T-cell (primary cell): ENCODE data around the gene SPTBN1. TPM values are rescaled to one million over a fixed set of nuclear protein-coding genes. Genes with fewer than 3 reads are reported as not detected.
"Not testable (repeated sequence)": the region's sequence is repeated elsewhere in the genome, so short reads cannot be mapped to it uniquely, and the experiment has no call there.

ENCODE experiments used
- ATAC-seq, 4 experiments: fragments of 200-7000 bp in 3 of 4; fragments of 150-1000 bp in 1 of 4; cut with Tn5 transposase; replicated peaks in 1 of 4; 1 replicate in 3 of 4; 2 replicates in 1 of 4; pipeline ENCODE4 v1.10.0; 2021; ENCODE audit warnings: moderate library complexity in 3 of 4, mild to moderate bottlenecking in 2 of 4, moderate number of reproducible peaks in 1 of 4
- CTCF ChIA-PET, 2 donors: fragments of 300-600 bp; sonication (Branson Sonifier 250); formaldehyde crosslinking; loops; one replicate each; lab custom pipeline; 2022; ENCODE audit warnings: antibody characterized with exemption in 2 of 2; lab: Charles Lee
- POLR2A ChIA-PET, 2 donors: fragments of 300-600 bp; sonication (Branson Sonifier 250); formaldehyde crosslinking; loops; one replicate each; lab custom pipeline; 2022; ENCODE audit warnings: antibody characterized with exemption in 2 of 2; lab: Charles Lee
- DNase-seq, 35 experiments: peaks; one replicate each; pipeline versions ENCODE4 v3.0.0 to v3.0.0-alpha.2; 2013 to 2023
- H3K27ac ChIP-seq: one replicate; pipeline ENCODE4 v1.5.1; 2013; ENCODE audit warnings: low read length
- H3K27me3 ChIP-seq, 2 experiments: replicated peaks in 1 of 2; 1 replicate in 1 of 2; 2 replicates in 1 of 2; pipeline versions ENCODE4 v1.6.1 to v1.7.0; 2013; ENCODE audit warnings: low read length in 1 of 2, mixed read lengths in 1 of 2; ENCODE audit not compliant: control insufficient read depth in 2 of 2, insufficient read depth in 2 of 2; ENCODE audit errors: extremely low read depth in 1 of 2
- H3K36me3 ChIP-seq, 2 donors: 1 replicate in 1 of 2; 2 replicates in 1 of 2; pipeline versions ENCODE4 v1.6.1 to v1.7.0; 2013; ENCODE audit warnings: low read length in 1 of 2; ENCODE audit not compliant: control insufficient read depth in 2 of 2, insufficient read depth in 1 of 2; ENCODE audit errors: extremely low read depth in 1 of 2
- H3K4me1 ChIP-seq, 2 experiments: 1 replicate in 1 of 2; 2 replicates in 1 of 2; pipeline versions ENCODE4 v1.6.1 to v1.7.0; 2013; ENCODE audit warnings: low read length in 2 of 2, mixed read lengths in 1 of 2; ENCODE audit not compliant: insufficient read depth in 2 of 2, control insufficient read depth in 1 of 2; ENCODE audit errors: extremely low read depth in 1 of 2
- H3K4me3 ChIP-seq, 2 donors: 1 replicate in 1 of 2; 2 replicates in 1 of 2; pipeline versions ENCODE4 v1.5.1 to v1.7.0; 2013; ENCODE audit warnings: mild to moderate bottlenecking in 2 of 2, low read length in 1 of 2, moderate library complexity in 1 of 2; ENCODE audit not compliant: control insufficient read depth in 1 of 2; ENCODE audit errors: extremely low read depth in 1 of 2
- H3K9me3 ChIP-seq: 2 replicates; pipeline ENCODE4 v1.7.0; 2013
- H3K27ac Mint-ChIP-seq, 2 donors: one replicate each; pipeline ENCODE4 v1.8.0; 2020 to 2021; ENCODE audit warnings: mild to moderate bottlenecking in 2 of 2, mixed read lengths in 2 of 2
- H3K27me3 Mint-ChIP-seq, 2 donors: one replicate each; pipeline ENCODE4 v1.8.0; 2021 to 2022; ENCODE audit warnings: mixed read lengths in 2 of 2
- H3K36me3 Mint-ChIP-seq: one replicate; pipeline ENCODE4 v1.8.0; 2021; ENCODE audit warnings: mixed read lengths
- H3K4me1 Mint-ChIP-seq, 3 donors: one replicate each; pipeline ENCODE4 v1.8.0; 2020 to 2022; ENCODE audit warnings: mixed read lengths in 3 of 3, mild to moderate bottlenecking in 1 of 3
- H3K4me3 Mint-ChIP-seq, 3 donors: one replicate each; pipeline ENCODE4 v1.8.0; 2020 to 2022; ENCODE audit warnings: mild to moderate bottlenecking in 3 of 3, mixed read lengths in 3 of 3, moderate library complexity in 3 of 3
- H3K9me3 Mint-ChIP-seq, 3 donors: one replicate each; pipeline ENCODE4 v1.8.0; 2020 to 2022; ENCODE audit warnings: mixed read lengths in 3 of 3
- WGBS: methylation state at CpG from one replicate; pipeline ENCODE4 v1.1.5; 2013; ENCODE audit warnings: missing lambda C conversion rate; ENCODE audit not compliant: insufficient coverage; 5-methylcytosine and 5-hydroxymethylcytosine counted together
- total RNA-seq, 35 experiments: library from RNA in 6 of 35; stranded (reverse) in 6 of 35; fragments of 120-200 nt in 1 of 35; gene quantifications; one replicate each; pipeline versions ENCODE4 v1.2.1 to v1.2.4 and lab custom pipeline; 2013 to 2026

SPTBN1 gene
- total RNA-seq, 5 donors from 2014 or later (not counting 1 experiment from before 2014, with no cell fraction given) = 129 to 222 (median 139) TPM

- Mint-ChIP-seq H3K4me3 (no peak overlapping the region), H3K27me3 (no peaks in the 10 kb centered on the region), H3K27ac (no peak overlapping the region), H3K9me3 (no peaks in the 10 kb centered on the region), H3K36me3 (no peaks in the 10 kb centered on the region), H3K4me1 (peaks cover 0 to 6% (median 0%) of the 10 kb centered on the region in 3 donors)
- no peak for DNase-seq
- ChIA-PET POLR2A (no interaction called here), CTCF (interaction anchor here in 1 of 2 donors (0.7 kb wide), 1 partner anchor 99 kb away, joined by 3 read pairs; no protein-coding TSS in a partner anchor)
- Histone ChIP-seq H3K9me3 (no peaks in the 10 kb centered on the region), H3K4me3 (no peak overlapping the region), H3K4me1 (peaks cover 0 to 3% of the 10 kb centered on the region in 2 experiments), H3K27ac (no peak overlapping the region), H3K36me3 (no peaks in the 10 kb centered on the region), H3K27me3 (peaks cover 0 to 3% of the 10 kb centered on the region in 2 experiments)
- ATAC-seq = no peak
Observed at GRCh38 chr2:54513363-54513715, 57.2 kb downstream of the SPTBN1 start.

GRCh38 chr2:54514822-54515569 lies 58.9 kb downstream of the SPTBN1 start:
- no peaks in the 10 kb centered on the region for H3K36me3 ChIP-seq
- no peak overlapping the region for H3K4me3 Mint-ChIP-seq
- POLR2A ChIA-PET = interaction anchor here in 1 of 2 donors (0.6 kb wide), 2 partner anchors 18 to 99 kb away, joined by 3 to 4 read pairs; no protein-coding TSS in a partner anchor
- no peak for DNase-seq
- no peak overlapping the region for H3K4me3 ChIP-seq
- H3K9me3 ChIP-seq = no peaks in the 10 kb centered on the region
- H3K27me3 Mint-ChIP-seq = peaks cover 10 to 11% of the 10 kb centered on the region in 2 donors
- peaks cover 0 to 3% of the 10 kb centered on the region in 2 experiments for H3K4me1 ChIP-seq
- peaks cover 0 to 3% of the 10 kb centered on the region in 2 experiments for H3K27me3 ChIP-seq
- no peak overlapping the region for H3K27ac ChIP-seq
- CTCF ChIA-PET = interaction anchor here in 1 of 2 donors (0.9 kb wide), 1 partner anchor 9 kb away, joined by 3 read pairs; no protein-coding TSS in a partner anchor
- no peak overlapping the region for H3K27ac Mint-ChIP-seq
- WGBS = 50% methylated on average over 1 of the region's 1 CpG
- no peak for ATAC-seq
- H3K4me1 Mint-ChIP-seq = peaks cover 0 to 6% (median 0%) of the 10 kb centered on the region in 3 donors
- no peaks in the 10 kb centered on the region for H3K9me3 Mint-ChIP-seq
- H3K36me3 Mint-ChIP-seq = no peaks in the 10 kb centered on the region

GRCh38 chr2:54516842-54517241 lies 60.7 kb downstream of the SPTBN1 start:
- no peak overlapping the region for H3K27ac Mint-ChIP-seq

GRCh38 chr2:54518016-54518415 lies 61.9 kb downstream of the SPTBN1 start:
- H3K27me3 ChIP-seq, H3K4me3 ChIP-seq, H3K36me3 ChIP-seq, DNase-seq, POLR2A ChIA-PET, H3K36me3 Mint-ChIP-seq, ATAC-seq, H3K27ac ChIP-seq, H3K9me3 Mint-ChIP-seq, H3K9me3 ChIP-seq, H3K27ac Mint-ChIP-seq, H3K4me1 ChIP-seq, H3K4me3 Mint-ChIP-seq: not testable (repeated sequence)
- Mint-ChIP-seq H3K27me3 (peaks cover 10 to 11% of the 10 kb centered on the region in 2 donors), H3K4me1 (peaks cover 4 to 12% (median 5%) of the 10 kb centered on the region in 3 donors)
- CTCF ChIA-PET = interaction anchor here in 1 of 2 donors (0.6 kb wide), 1 partner anchor 94 kb away, joined by 3 read pairs; no protein-coding TSS in a partner anchor
- WGBS = 88% methylated on average over 1 of the region's 7 CpGs

More at GRCh38 chr2:54516842-54517241, 60.7 kb downstream of the SPTBN1 start:
- no peak for ATAC-seq
- Histone ChIP-seq H3K4me3 (no peak overlapping the region), H3K36me3 (no peaks in the 10 kb centered on the region), H3K9me3 (no peaks in the 10 kb centered on the region), H3K27me3 (peaks cover 0 to 3% of the 10 kb centered on the region in 2 experiments), H3K27ac (no peak overlapping the region), H3K4me1 (peaks cover 0 to 3% of the 10 kb centered on the region in 2 experiments)
- Mint-ChIP-seq H3K4me3 (no peak overlapping the region), H3K4me1 (peaks cover 0 to 6% (median 0%) of the 10 kb centered on the region in 3 donors), H3K36me3 (no peaks in the 10 kb centered on the region), H3K9me3 (no peaks in the 10 kb centered on the region), H3K27me3 (peaks cover 10 to 11% of the 10 kb centered on the region in 2 donors)
- CTCF ChIA-PET = interaction anchor here in 1 of 2 donors (1.0 kb wide), 2 partner anchors 63 to 410 kb away, joined by 3 to 4 read pairs; no protein-coding TSS in a partner anchor
- no peak for DNase-seq
- WGBS = 100% methylated on average over 1 of the region's 2 CpGs
- POLR2A ChIA-PET = no interaction called here

- ATAC-seq = no peak
- POLR2A ChIA-PET = no interaction called here
- no peak for DNase-seq
- Histone ChIP-seq H3K9me3 (no peaks in the 10 kb centered on the region), H3K27me3 (no peaks in the 10 kb centered on the region), H3K4me3 (no peak overlapping the region), H3K36me3 (no peaks in the 10 kb centered on the region), H3K4me1 (peaks cover 0 to 3% of the 10 kb centered on the region in 2 experiments), H3K27ac (no peak overlapping the region)
- no peak overlapping the region for H3K27ac Mint-ChIP-seq
- H3K4me1 Mint-ChIP-seq = peaks cover 4 to 11% (median 5%) of the 10 kb centered on the region in 3 donors
- no peaks in the 10 kb centered on the region for H3K36me3 Mint-ChIP-seq
- peaks cover 10 to 11% of the 10 kb centered on the region in 2 donors for H3K27me3 Mint-ChIP-seq
- no peaks in the 10 kb centered on the region for H3K9me3 Mint-ChIP-seq
- no CpG with 5 or more reads among the region's 2 CpGs for WGBS
- no peak overlapping the region for H3K4me3 Mint-ChIP-seq
- CTCF ChIA-PET = interaction anchor here in 1 of 2 donors (0.6 kb wide), 1 partner anchor 93 kb away, joined by 3 read pairs; no protein-coding TSS in a partner anchor
Observed at GRCh38 chr2:54518430-54518829, 62.3 kb downstream of the SPTBN1 start.

- H3K27ac Mint-ChIP-seq = no peak overlapping the region
- DNase-seq = no peak
- CTCF ChIA-PET = interaction anchor here in 1 of 2 donors (1.2 kb wide), 1 partner anchor 184 kb away, joined by 4 read pairs; no protein-coding TSS in a partner anchor
- Histone ChIP-seq H3K27ac (no peak overlapping the region), H3K27me3 (no peaks in the 10 kb centered on the region), H3K4me1 (peaks cover 0 to 3% of the 10 kb centered on the region in 2 experiments), H3K9me3 (no peaks in the 10 kb centered on the region), H3K36me3 (no peaks in the 10 kb centered on the region), H3K4me3 (no peak overlapping the region)
- no peak for ATAC-seq
- WGBS = 87% methylated on average over 10 of the region's 12 CpGs
- H3K9me3 Mint-ChIP-seq = no peaks in the 10 kb centered on the region
- POLR2A ChIA-PET = no interaction called here
- H3K4me1 Mint-ChIP-seq = peaks cover 6 to 11% (median 9%) of the 10 kb centered on the region in 3 donors
- no peaks in the 10 kb centered on the region for H3K36me3 Mint-ChIP-seq
- H3K4me3 Mint-ChIP-seq = no peak overlapping the region
- H3K27me3 Mint-ChIP-seq = peaks cover 10 to 11% of the 10 kb centered on the region in 2 donors
Observed at GRCh38 chr2:54519841-54520459, 63.8 kb downstream of the SPTBN1 start.
